Endothelial cell of umbilical vein (primary cell): ENCODE measurements around the gene SZT2. TPM values are rescaled to one million over a fixed set of nuclear protein-coding genes. Genes with fewer than 3 reads are reported as not detected.
"Not testable (repeated sequence)": the region's sequence is repeated elsewhere in the genome, so short reads cannot be mapped to it uniquely, and the experiment has no call there.

Source experiments
- BruUV-seq: library from RNA; stranded (reverse); fragments of 400-500 nt; replicated peaks from 2 replicates; lab custom pipeline; 2021; lab: Mats Ljungman, UMichigan
- CTCF ChIA-PET: fragments of 300-600, 350-600 bp; sonication (Branson Sonifier 250); formaldehyde crosslinking; loops from one replicate; lab custom pipeline; 2021; ENCODE audit warnings: antibody characterized with exemption, inconsistent platforms; lab: Charles Lee
- POLR2A ChIA-PET: fragments of 300-600, 350-600 bp; sonication (Branson Sonifier 250); formaldehyde crosslinking; loops from one replicate; lab custom pipeline; 2021; ENCODE audit warnings: antibody characterized with exemption, inconsistent platforms; lab: Charles Lee
- DNase-seq: peaks from one replicate; pipeline ENCODE4 v3.0.0-alpha.2; 2011; ENCODE audit warnings: low read depth, low spot score
- FAIRE-seq: peaks from 2 replicates; lab custom pipeline; 2011; peaks lifted over from hg19 to GRCh38; lab: Jason Lieb, UNC
- H2AFZ ChIP-seq: 2 replicates; pipeline ENCODE4 v1.6.0; 2012; ENCODE audit warnings: low read depth, low read length, control low read depth, inconsistent platforms
- H3K27ac ChIP-seq: 2 replicates; pipeline ENCODE4 v1.5.1; 2011; ENCODE audit warnings: low read depth, mild to moderate bottlenecking, control low read depth, low read length, moderate library complexity; ENCODE audit not compliant: insufficient read depth
- H3K27me3 ChIP-seq, 2 experiments: 2 replicates each; pipeline versions ENCODE4 v1.6.0 to v1.6.1; 2011; ENCODE audit warnings: low read length in 2 of 2, mixed read lengths in 1 of 2; ENCODE audit not compliant: control insufficient read depth in 2 of 2, insufficient read depth in 2 of 2
- H3K36me3 ChIP-seq, 2 experiments: 2 replicates in 1 of 2; 3 replicates in 1 of 2; pipeline ENCODE4 v1.5.1; 2011; ENCODE audit warnings: low read length in 2 of 2, mild to moderate bottlenecking in 1 of 2, moderate library complexity in 1 of 2; ENCODE audit not compliant: control insufficient read depth in 2 of 2, insufficient read depth in 2 of 2; ENCODE audit errors: extremely low read depth in 1 of 2
- H3K4me1 ChIP-seq: 3 replicates; pipeline ENCODE4 v1.5.1; 2011; ENCODE audit warnings: mild to moderate bottlenecking, low read length; ENCODE audit not compliant: control insufficient read depth, insufficient read depth; ENCODE audit errors: extremely low read depth
- H3K4me2 ChIP-seq: 2 replicates; pipeline ENCODE4 v1.6.1; 2011; ENCODE audit warnings: low read length, control low read depth, mixed read lengths; ENCODE audit not compliant: insufficient read depth
- H3K4me3 ChIP-seq, 3 experiments: fragments of 200-600 bp in 1 of 3; sonication (generic), shearing (Covaris generic) in 1 of 3; replicated peaks in 1 of 3; 2 replicates each; pipeline ENCODE4 v1.5.1; 2011 to 2016; ENCODE audit warnings: control low read depth in 3 of 3, low read length in 3 of 3, mild to moderate bottlenecking in 2 of 3, inconsistent platforms in 1 of 3, low read depth in 1 of 3, moderate library complexity in 1 of 3; ENCODE audit not compliant: insufficient read depth in 1 of 3
- H3K79me2 ChIP-seq: 2 replicates; pipeline ENCODE4 v1.6.0; 2012; ENCODE audit warnings: low read length, inconsistent platforms; ENCODE audit not compliant: control insufficient read depth, insufficient read depth
- H3K9ac ChIP-seq: replicated peaks from 2 replicates; pipeline ENCODE3; 2011; ENCODE audit warnings: low read length, control low read depth; ENCODE audit not compliant: insufficient read depth; ENCODE audit errors: extremely low read depth
- H3K9me1 ChIP-seq: replicated peaks from 3 replicates; pipeline ENCODE4 v1.6.0; 2011; ENCODE audit warnings: mild to moderate bottlenecking, low read length; ENCODE audit not compliant: control insufficient read depth, insufficient read depth; ENCODE audit errors: extremely low read depth
- H3K9me3 ChIP-seq: replicated peaks from 2 replicates; pipeline ENCODE4 v1.5.1; 2012; ENCODE audit warnings: low read length, inconsistent platforms; ENCODE audit not compliant: control insufficient read depth, insufficient read depth
- H4K20me1 ChIP-seq: replicated peaks from 2 replicates; pipeline ENCODE3; 2011; ENCODE audit warnings: mild to moderate bottlenecking, low read length; ENCODE audit not compliant: control insufficient read depth, insufficient read depth; ENCODE audit errors: extremely low read depth
- EZH2 ChIP-seq: IDR thresholded peaks from 2 replicates; pipeline ENCODE4 v1.6.1; 2012; ENCODE audit warnings: borderline replicate concordance, low read depth, mild to moderate bottlenecking, moderate library complexity, low read length, inconsistent platforms; ENCODE audit not compliant: severe bottlenecking
- FOS ChIP-seq: IDR thresholded peaks from 2 replicates; pipeline ENCODE4 v1.6.1; 2011; ENCODE audit warnings: mild to moderate bottlenecking, low read length, moderate library complexity, borderline replicate concordance; ENCODE audit not compliant: insufficient read depth
- dilution Hi-C: fragments of 300-500 bp; cut with MboI; formaldehyde crosslinking; loops from one replicate; pipeline ENCODE4 v1.15.0; 2019; ENCODE audit warnings: low sequenced_read_pairs; ENCODE audit not compliant: extremely low pct_ligation_motif_present
- intact Hi-C: fragments of 100-400 bp; cut with micrococcal nuclease; formaldehyde crosslinking; loops from one replicate; pipeline ENCODE4 v1.10.0; 2022
- polyA plus RNA-seq, 4 experiments: library from polyadenylated mRNA; depleted of rRNA in 3 of 4; stranded (reverse) in 3 of 4; unstranded in 1 of 4; fragments of >200 nt; gene quantifications; 2 replicates each; pipeline versions ENCODE4 v1.2.1 to v1.2.3, GENCODE V29; 2011 to 2012; ENCODE audit warnings: missing spikeins in 1 of 4
- total RNA-seq: library from RNA; stranded (reverse); gene quantifications from 2 replicates; pipeline ENCODE4 v1.2.3, GENCODE V29; 2021
- TF ChIP-seq, protein P1 (sequence below): IDR thresholded peaks from 2 replicates; pipeline ENCODE4 v1.6.1; 2011; ENCODE audit not compliant: insufficient read depth, insufficient read length

The SZT2 gene
- total and polyA plus RNA-seq, 2 donors (not counting 3 experiments of a cell fraction or from before 2014, with no cell fraction given): 11.4 to 49.9 TPM

- CTCF ChIA-PET: interaction anchor here (1.0 to 2.0 kb wide), 7 partner anchors 12 to 142 kb away, joined by 3 to 19 read pairs (median 5); no protein-coding TSS in a partner anchor
- no peak overlapping the region for H2AFZ ChIP-seq
Measured at GRCh38 chr1:43368646-43369020, 21.1 kb upstream of the SZT2 start.

GRCh38 chr1:43369779-43370178 is 19.9 kb upstream of the SZT2 start:
- Histone ChIP-seq H3K4me1 (peaks cover 42% of the 10 kb centered on the region), H3K79me2 (peaks cover 41% of the 10 kb centered on the region)
- dilution Hi-C loops, FAIRE-seq, CTCF ChIA-PET, H3K4me2 ChIP-seq, DNase-seq, BruUV-seq, H3K36me3 ChIP-seq, H3K9me1 ChIP-seq, H3K4me3 ChIP-seq, H3K9me3 ChIP-seq, H3K27ac ChIP-seq, H3K9ac ChIP-seq, H2AFZ ChIP-seq, H3K27me3 ChIP-seq, H4K20me1 ChIP-seq: not testable (repeated sequence)
- POLR2A ChIA-PET: interaction anchor here (0.7 kb wide), 1 partner anchor 139 kb away, joined by 5 read pairs; no protein-coding TSS in a partner anchor
- intact Hi-C loops: loop anchor here (2.0 to 5.0 kb wide), 2 partner anchors 45 to 142 kb away; no protein-coding TSS in a partner anchor

More at GRCh38 chr1:43368646-43369020, 21.1 kb upstream of the SZT2 start:
- Histone ChIP-seq H3K4me1 (peaks cover 35% of the 10 kb centered on the region), H3K9me3 (no peaks in the 10 kb centered on the region), H3K27me3 (no peaks in the 10 kb centered on the region), H3K79me2 (peaks cover 44% of the 10 kb centered on the region), H4K20me1 (no peaks in the 10 kb centered on the region), H3K9ac (peak overlapping the region; percentile 73), H3K4me2 (peak overlapping the region; percentile 85), H3K4me3 (peak overlapping the region; percentile 25 to 70 (median 47)), H3K9me1 (no peaks in the 10 kb centered on the region), H3K36me3 (peaks cover 10 to 13% of the 10 kb centered on the region in 2 experiments), H3K27ac (peak overlapping the region; percentile 40)
- POLR2A ChIA-PET: interaction anchor here (0.6 to 1.5 kb wide), 3 partner anchors 10 to 42 kb away, joined by 3 to 15 read pairs (median 6); partner anchors contain the start of gene CDC20
- no TSS peak for BruUV-seq
- dilution Hi-C loops (no loop called here), intact Hi-C loops (loop anchor here (2.0 to 5.0 kb wide), 2 partner anchors 46 to 141 kb away; no protein-coding TSS in a partner anchor)
- TF ChIP-seq EZH2: no peak
- TF ChIP-seq FOS: no peak
- TF ChIP-seq, protein P1, sequence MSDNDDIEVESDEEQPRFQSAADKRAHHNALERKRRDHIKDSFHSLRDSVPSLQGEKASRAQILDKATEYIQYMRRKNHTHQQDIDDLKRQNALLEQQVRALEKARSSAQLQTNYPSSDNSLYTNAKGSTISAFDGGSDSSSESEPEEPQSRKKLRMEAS: no peak
- DNase-seq (no peak), FAIRE-seq (no peak)
